Stimulated activated CD4-positive, alpha-beta T cell treated with anti-CD3 and anti-CD28 coated beads, Interleukin-12 subunit alpha, Interleukin-12 subunit beta, amount 100 ng/mL, for 24 hours (primary cell): Measurements from ENCODE around the gene GOLGA3.

Experiments
- DNase-seq, 2 experiments: peaks; one replicate each; pipeline ENCODE4 v3.0.0-alpha.2; 2020; ENCODE audit warnings: low read depth in 2 of 2

GOLGA3 gene

DNA sequence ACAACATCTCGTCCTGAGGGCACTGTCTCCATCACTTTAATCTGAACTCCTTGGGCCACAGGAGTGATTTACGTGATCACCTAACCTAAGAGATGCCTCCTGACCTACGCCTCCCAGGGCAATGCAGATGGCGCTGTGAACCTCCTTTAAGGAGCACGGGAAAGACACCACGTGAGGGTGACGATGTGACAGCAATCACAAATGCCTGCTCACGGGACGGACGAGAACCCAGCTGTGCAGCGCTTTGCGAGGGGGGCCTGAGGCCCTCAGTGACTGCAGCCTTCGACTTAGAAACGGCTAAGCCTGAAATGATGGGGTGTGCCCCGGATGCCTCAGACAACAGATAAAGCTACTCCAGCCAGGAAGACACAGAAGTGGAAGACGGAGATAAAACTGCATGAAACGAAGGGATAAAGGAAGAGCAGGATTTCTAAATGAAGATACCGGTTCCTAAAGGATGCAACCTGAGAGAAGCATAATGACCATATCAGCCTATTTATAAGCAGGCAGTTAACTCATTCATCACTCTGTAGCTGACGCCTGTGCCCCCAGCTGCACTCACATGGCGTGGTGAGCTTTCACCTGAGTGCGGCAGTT is 13.9 kb upstream of the GOLGA3 start:
- no peak for DNase-seq

DNA sequence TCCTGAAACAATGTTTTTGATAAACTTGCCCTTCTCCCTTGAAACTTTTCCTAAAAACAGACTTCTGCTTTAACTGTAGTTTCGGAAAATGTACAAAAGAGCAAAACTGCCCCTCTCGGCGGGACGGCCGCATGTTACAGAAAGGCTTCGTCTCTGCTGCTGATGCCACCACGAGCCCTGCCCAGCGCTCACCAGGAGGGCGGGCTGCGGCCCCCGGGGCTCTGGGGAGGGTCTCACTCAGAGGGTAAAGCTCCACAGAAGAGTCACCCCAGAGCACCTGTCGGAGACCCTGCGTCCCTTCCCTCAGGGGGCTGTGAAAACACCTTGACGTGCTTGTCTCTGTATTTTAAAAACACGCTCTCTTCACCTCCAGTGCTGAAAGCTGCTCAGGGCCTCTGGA is 12.5 kb upstream of the GOLGA3 start:
- DNase-seq, result no peak

DNA sequence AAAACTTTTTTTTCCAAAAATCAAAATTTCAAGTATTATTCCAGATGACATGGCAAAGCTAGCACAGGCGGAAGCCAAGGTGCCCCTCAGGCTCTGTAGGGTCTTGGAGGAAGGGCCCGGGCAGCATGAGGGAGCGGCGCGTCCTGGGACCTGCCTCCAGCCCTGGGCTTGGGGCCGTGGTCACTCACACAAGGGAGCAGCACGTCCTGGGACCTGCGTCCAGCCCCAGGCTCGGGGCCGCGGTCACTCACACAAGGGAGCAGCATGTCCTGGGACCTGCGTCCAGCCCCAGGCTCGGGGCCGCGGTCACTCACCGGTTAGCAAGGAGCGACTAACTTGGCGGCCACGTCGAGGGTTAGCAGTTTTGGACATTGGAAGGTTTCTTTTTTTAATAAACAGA is 11.9 kb upstream of the GOLGA3 start:
- DNase-seq, result no peak

GRCh38 chr12:132839558-132840235 is 11.0 kb upstream of the GOLGA3 start:
- DNase-seq, result no peak

DNA sequence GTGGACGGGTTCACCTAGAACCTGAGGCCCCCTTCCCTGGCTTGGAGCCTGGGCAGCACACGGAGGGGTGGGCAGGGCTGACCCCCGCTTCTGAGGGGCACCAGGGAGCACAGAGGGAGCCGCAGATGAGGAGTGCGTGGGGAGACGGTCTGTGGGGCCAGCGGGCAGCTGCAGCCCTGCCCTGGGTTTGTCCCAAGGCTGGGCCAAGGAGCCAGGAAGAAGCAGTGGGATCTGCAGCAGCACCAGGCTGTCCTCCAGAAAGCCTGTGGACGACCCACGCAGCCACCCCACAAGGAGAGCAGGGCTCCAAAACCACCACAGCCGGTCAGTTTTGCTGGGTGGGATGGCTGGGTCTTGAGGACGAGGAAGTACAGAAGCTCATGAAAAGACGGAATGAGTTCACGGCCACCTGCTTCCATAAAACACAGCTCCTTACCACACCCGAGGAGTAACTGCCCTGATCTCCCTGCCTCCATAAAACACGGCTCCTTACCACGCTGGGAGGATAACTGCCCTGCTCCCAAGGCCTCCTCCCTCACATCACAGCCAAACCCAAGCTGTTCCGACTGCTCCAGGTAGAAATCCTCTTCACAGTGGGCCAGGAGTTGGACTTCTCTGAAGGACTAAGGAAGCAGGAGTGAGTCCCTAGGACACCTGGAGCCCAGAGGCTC is 9.9 kb upstream of the GOLGA3 start:
- no peak for DNase-seq

DNA sequence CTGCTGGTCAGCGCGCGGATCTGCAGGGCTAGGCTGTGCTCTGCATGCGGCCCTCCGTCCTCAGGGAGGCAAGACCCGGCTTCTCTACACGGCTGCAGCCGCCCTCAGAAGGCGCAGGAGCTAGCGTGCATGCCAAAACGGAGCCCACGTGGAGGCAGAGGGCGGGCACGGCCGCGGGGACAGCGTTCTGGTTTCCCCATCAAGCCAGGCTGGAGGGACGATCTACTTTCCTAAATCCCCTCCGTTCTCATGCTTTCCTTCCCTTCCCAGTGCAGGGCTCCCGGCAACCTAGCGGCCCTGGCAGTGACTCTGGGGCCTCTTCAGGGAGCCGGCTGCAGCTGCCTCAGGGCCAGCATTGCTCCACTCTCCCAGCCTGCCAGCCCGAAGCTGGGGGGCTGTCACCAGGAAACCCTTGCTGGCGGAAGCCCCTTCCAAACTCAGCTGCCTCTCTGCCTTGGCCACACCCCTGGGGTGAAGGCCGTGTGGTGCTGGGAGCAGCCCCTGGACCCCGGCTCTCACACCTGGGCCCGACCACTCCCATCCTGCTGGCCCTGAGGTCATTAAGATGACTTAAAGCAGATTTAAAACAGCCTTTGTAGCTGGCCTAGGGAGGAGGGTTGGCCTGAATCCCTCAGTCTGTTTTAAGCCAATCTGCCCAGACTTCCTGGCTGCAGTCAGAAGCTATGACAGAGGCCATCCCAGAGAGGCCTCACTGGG is 9.2 kb upstream of the GOLGA3 start:
- no peak for DNase-seq

DNA sequence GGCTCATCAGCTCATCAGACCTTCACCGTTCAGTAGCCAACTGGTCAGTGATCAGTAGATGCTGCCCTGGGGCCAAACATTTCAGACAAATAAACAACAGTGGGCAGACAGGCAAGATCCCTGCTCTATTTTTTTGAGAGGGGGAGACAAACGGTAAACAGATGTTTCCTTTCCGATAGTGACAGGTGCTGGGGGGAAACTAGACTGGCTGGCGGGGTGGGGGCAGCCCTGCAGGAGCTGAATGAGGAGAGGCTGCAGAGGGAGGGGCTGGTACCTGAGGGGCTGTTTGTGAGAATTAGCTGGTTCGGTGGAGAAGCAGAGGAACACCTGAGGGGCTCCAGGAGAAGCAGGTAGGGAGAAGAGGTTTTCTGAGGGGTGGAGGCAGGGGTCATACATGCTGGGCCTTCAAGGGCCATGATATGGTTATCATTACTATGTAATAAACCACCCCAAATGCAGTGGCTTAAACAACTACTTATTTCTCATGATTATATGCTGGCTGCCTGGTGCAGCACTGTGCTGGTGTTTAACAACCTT is 8.2 kb upstream of the GOLGA3 start:
- no peak for DNase-seq

GRCh38 chr12:132836230-132836629 is 7.6 kb upstream of the GOLGA3 start:
- DNase-seq, result peak in 1 of 2 experiments; percentile 6

DNA sequence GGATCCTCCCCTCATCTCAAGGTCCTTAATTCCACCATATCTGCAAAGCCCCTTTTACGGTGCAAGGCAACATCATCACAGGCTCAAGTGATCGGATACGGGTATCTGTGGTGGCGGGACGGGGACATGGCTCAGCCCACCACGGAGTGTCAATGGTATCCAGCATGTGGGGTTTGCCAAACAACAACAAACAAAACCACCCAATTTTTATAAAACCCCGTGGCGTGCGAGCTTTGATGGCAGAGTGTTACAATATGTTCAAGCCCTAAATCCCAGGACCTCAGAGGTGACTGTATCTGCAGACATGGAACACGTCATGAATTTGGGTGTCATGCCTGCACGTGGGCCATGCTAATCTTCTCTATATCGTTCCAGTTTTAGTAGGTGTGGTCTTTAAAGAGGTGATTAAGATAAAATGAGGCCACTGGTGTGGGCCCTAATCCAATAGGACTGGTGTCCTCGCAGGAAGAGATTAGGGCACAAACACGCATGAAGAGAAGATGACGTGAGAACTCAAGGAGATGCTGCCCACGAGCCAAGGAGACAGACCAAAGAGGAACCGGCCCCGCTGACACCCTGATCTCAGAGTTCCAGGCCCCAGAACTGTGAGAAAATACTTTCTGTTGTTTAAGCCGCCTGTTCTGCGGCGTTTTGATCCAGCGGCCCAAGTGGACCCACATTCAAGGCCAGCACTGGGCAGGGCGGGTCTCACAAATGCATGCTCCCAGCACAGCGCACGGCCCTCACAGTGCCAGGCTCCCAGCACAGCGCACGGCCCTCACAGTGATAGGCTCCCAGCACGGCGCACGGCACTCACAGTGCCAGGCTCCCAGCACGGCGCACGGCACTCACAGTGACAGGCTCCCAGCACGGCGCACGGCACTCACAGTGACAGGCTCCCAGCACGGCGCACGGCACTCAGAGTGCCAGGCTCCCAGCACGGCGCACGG is 6.7 kb upstream of the GOLGA3 start:
- no peak for DNase-seq

- DNase-seq, result peak in 1 of 2 experiments; percentile 9
Measured at GRCh38 chr12:132834181-132834711, 5.6 kb upstream of the GOLGA3 start.

GRCh38 chr12:132833341-132833740 is 4.7 kb upstream of the GOLGA3 start:
- no peak for DNase-seq

- no peak for DNase-seq
Measured at GRCh38 chr12:132831771-132832170, 3.1 kb upstream of the GOLGA3 start.

DNA sequence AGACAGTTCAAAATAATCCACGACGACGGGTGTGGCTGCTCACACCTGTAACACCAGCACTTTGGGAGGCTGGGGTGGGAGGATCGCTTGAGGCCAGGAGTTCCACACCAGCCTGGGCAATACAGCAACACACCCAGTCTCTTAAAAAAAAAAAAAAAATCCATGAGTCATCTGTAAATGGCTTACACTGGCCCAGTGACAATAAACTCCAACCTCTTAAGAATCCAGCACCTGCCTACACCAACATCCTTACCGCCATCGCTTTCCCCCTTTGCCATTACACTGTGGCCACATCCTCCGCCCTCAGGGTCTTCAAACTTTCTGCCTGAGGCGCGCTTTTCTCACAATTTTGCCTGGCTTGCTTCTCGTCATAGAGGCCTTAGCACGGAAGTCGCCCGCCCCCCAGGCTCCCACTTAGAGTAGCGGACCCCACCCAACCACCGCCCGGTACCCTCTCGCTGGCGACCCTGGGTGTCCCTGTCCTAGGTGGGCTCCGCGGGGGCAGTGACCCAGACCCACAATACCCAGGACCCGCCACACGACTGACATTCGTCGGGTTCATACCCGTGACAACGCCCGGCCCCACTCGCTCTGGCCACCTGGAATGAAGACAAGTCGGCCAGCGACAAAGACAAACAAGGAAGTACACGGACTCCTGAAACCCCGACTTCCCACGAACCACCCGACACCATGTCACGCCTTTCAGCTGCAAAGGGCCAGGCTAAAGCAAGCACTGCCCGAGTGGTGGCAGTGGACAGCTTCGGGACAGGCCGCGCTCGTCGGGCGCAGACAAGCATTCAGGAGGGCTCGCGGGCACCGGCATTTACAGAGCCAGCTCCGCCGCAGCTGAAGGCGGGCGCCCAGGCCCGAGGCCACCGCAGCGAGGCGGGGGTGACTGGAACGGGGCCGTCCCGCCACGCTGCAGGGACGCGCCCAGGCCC is 636 bp downstream of the GOLGA3 start:
- no peak for DNase-seq

GRCh38 chr12:132825861-132826260 is 2.8 kb downstream of the GOLGA3 start:
- no peak for DNase-seq

GRCh38 chr12:132825089-132825488 is 3.6 kb downstream of the GOLGA3 start:
- DNase-seq, result no peak

DNA sequence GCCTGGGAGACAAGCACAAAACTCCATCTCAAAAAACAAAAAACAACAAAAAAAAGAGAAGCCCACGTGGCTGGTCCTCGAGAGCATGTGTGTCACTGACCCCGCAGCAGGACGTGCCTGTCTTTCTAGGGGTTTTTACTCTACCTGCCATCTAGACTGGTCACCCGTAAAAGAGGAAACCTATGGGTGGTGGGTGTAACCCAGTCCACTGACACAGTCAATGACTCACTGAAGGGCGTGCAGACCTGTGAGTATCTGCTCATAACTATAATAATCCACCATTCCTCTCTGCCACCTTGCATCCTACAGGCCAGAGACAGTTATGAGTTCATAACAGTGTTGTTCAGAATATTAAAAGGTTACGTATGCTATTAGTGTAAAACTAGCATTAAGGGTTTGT is 4.6 kb downstream of the GOLGA3 start:
- DNase-seq, result no peak

GRCh38 chr12:132818562-132818961 is 10.1 kb downstream of the GOLGA3 start:
- no peak for DNase-seq

DNA sequence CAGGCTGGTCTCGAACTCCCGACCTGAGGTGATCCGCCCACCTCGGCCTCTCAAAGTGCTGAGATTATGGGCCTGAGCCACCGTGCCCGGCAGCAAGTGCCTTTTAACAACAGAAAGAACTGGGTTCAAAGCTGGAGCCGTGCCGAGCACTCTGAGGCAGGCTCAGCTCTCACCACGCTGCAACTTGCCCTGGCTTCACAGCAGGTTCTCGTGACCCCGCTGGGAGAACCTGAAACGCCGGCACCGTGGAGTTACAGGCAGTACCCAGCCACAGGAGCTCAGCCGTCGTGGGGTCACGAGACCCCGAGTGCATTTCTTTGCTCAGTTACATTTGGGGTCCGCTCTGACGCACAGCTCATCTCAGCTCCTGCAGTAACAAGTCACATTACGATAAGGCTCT is 14.4 kb downstream of the GOLGA3 start:
- DNase-seq, result no peak

DNA sequence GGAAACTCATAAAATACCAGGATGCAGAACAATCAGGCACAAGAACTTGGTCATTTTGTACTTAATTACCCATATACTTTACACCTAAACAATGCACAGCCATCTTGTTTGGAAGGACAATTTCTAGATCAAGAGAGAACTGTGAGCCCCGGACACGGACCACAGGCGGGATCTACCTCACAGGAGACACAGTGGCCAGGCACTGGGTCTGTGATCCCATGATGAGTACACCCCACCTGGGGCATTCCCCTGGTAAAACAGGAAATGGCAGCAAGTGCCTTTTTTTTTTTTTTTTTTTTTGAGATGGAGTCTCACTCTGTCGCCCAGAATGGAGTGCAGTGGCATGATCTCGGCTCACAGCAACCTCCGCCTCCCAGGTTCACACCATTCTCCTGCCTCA is 15.2 kb downstream of the GOLGA3 start:
- no peak for DNase-seq
